ENCODE data around the gene GSK3B. TPM values are rescaled to one million over a fixed set of nuclear protein-coding genes. Genes with fewer than 3 reads are reported as not detected.

GSK3B gene
- total RNA-seq, 1 donor from 2014 or later: 65.4 TPM

- no peak for DNase-seq (ENCODE audit: low spot score in 2 of 2, unreplicated experiment in 2 of 2)
- H3K27me3 Mint-ChIP-seq (ENCODE audit: low read depth): no peaks in the 10 kb centered on the region
- H3K4me1 Mint-ChIP-seq: no peaks in the 10 kb centered on the region
- no peak overlapping the region for H3K27ac Mint-ChIP-seq
- peaks cover 23% of the 10 kb centered on the region for H3K9me3 Mint-ChIP-seq
- no peak overlapping the region for H3K4me3 Mint-ChIP-seq
- no peak for TF ChIP-seq CTCF (IDR thresholded peaks at IDR 0.05; ENCODE audit: unreplicated experiment)
- peaks cover 10% of the 10 kb centered on the region for H3K36me3 Mint-ChIP-seq
Measured at GRCh38 chr3:120119846-120120510, 25.7 kb upstream of the GSK3B start.

- no peak overlapping the region for H3K4me3 Mint-ChIP-seq
- H3K4me1 Mint-ChIP-seq: no peaks in the 10 kb centered on the region
- H3K27ac Mint-ChIP-seq: no peak overlapping the region
- no peak for TF ChIP-seq CTCF (IDR thresholded peaks at IDR 0.05; ENCODE audit: unreplicated experiment)
- H3K27me3 Mint-ChIP-seq (ENCODE audit: low read depth): no peaks in the 10 kb centered on the region
- peaks cover 9% of the 10 kb centered on the region for H3K9me3 Mint-ChIP-seq
- peaks cover 7% of the 10 kb centered on the region for H3K36me3 Mint-ChIP-seq
- DNase-seq (ENCODE audit: low spot score in 2 of 2, unreplicated experiment in 2 of 2): no peak
Measured at GRCh38 chr3:120114981-120115380, 20.7 kb upstream of the GSK3B start.

- Mint-ChIP-seq H3K36me3 (peaks cover 7% of the 10 kb centered on the region), H3K27ac (no peak overlapping the region), H3K4me3 (no peak overlapping the region), H3K27me3 (ENCODE audit: low read depth) (no peaks in the 10 kb centered on the region), H3K9me3 (peaks cover 9% of the 10 kb centered on the region), H3K4me1 (no peaks in the 10 kb centered on the region)
- no peak for DNase-seq (ENCODE audit: low spot score in 2 of 2, unreplicated experiment in 2 of 2)
- no peak for TF ChIP-seq CTCF (IDR thresholded peaks at IDR 0.05; ENCODE audit: unreplicated experiment)
Measured at GRCh38 chr3:120114376-120114775, 20.1 kb upstream of the GSK3B start.

- no peak overlapping the region for H3K4me3 Mint-ChIP-seq
- peaks cover 7% of the 10 kb centered on the region for H3K36me3 Mint-ChIP-seq
- no peak for DNase-seq (ENCODE audit: low spot score in 2 of 2, unreplicated experiment in 2 of 2)
- no peak for TF ChIP-seq CTCF (IDR thresholded peaks at IDR 0.05; ENCODE audit: unreplicated experiment)
- no peak overlapping the region for H3K27ac Mint-ChIP-seq
- no peaks in the 10 kb centered on the region for H3K27me3 Mint-ChIP-seq (ENCODE audit: low read depth)
- H3K4me1 Mint-ChIP-seq: no peaks in the 10 kb centered on the region
- H3K9me3 Mint-ChIP-seq: peaks cover 9% of the 10 kb centered on the region
Measured at GRCh38 chr3:120113128-120114116, 19.2 kb upstream of the GSK3B start.

GRCh38 chr3:120111898-120112297, 17.7 kb upstream of the GSK3B start:
- H3K4me3 Mint-ChIP-seq: no peak overlapping the region
- H3K4me1 Mint-ChIP-seq: no peaks in the 10 kb centered on the region
- H3K27ac Mint-ChIP-seq: no peak overlapping the region
- no peaks in the 10 kb centered on the region for H3K27me3 Mint-ChIP-seq (ENCODE audit: low read depth)
- peaks cover 4% of the 10 kb centered on the region for H3K36me3 Mint-ChIP-seq
- no peak for TF ChIP-seq CTCF (IDR thresholded peaks at IDR 0.05; ENCODE audit: unreplicated experiment)
- no peak for DNase-seq (ENCODE audit: low spot score in 2 of 2, unreplicated experiment in 2 of 2)
- peaks cover 6% of the 10 kb centered on the region for H3K9me3 Mint-ChIP-seq
